Endothelial cell of umbilical vein (primary cell): ENCODE results near the gene CDK4. TPM values are rescaled to one million over a fixed set of nuclear protein-coding genes. Genes with fewer than 3 reads are reported as not detected.

Experiments
- BruUV-seq: library from RNA; stranded (reverse); fragments of 400-500 nt; replicated peaks from 2 replicates; lab custom pipeline; 2021; lab: Mats Ljungman, UMichigan
- CTCF ChIA-PET: fragments of 300-600, 350-600 bp; sonication (Branson Sonifier 250); formaldehyde crosslinking; loops from one replicate; lab custom pipeline; 2021; ENCODE audit warnings: antibody characterized with exemption, inconsistent platforms; lab: Charles Lee
- POLR2A ChIA-PET: fragments of 300-600, 350-600 bp; sonication (Branson Sonifier 250); formaldehyde crosslinking; loops from one replicate; lab custom pipeline; 2021; ENCODE audit warnings: antibody characterized with exemption, inconsistent platforms; lab: Charles Lee
- DNase-seq: peaks from one replicate; pipeline ENCODE4 v3.0.0-alpha.2; 2011; ENCODE audit warnings: low read depth, low spot score
- FAIRE-seq: peaks from 2 replicates; lab custom pipeline; 2011; peaks lifted over from hg19 to GRCh38; lab: Jason Lieb, UNC
- H2AFZ ChIP-seq: 2 replicates; pipeline ENCODE4 v1.6.0; 2012; ENCODE audit warnings: low read depth, low read length, control low read depth, inconsistent platforms
- H3K27ac ChIP-seq: 2 replicates; pipeline ENCODE4 v1.5.1; 2011; ENCODE audit warnings: low read depth, mild to moderate bottlenecking, control low read depth, low read length, moderate library complexity; ENCODE audit not compliant: insufficient read depth
- H3K27me3 ChIP-seq, 2 experiments: 2 replicates each; pipeline versions ENCODE4 v1.6.0 to v1.6.1; 2011; ENCODE audit warnings: low read length in 2 of 2, mixed read lengths in 1 of 2; ENCODE audit not compliant: control insufficient read depth in 2 of 2, insufficient read depth in 2 of 2
- H3K36me3 ChIP-seq, 2 experiments: 2 replicates in 1 of 2; 3 replicates in 1 of 2; pipeline ENCODE4 v1.5.1; 2011; ENCODE audit warnings: low read length in 2 of 2, mild to moderate bottlenecking in 1 of 2, moderate library complexity in 1 of 2; ENCODE audit not compliant: control insufficient read depth in 2 of 2, insufficient read depth in 2 of 2; ENCODE audit errors: extremely low read depth in 1 of 2
- H3K4me1 ChIP-seq: 3 replicates; pipeline ENCODE4 v1.5.1; 2011; ENCODE audit warnings: mild to moderate bottlenecking, low read length; ENCODE audit not compliant: control insufficient read depth, insufficient read depth; ENCODE audit errors: extremely low read depth
- H3K4me2 ChIP-seq: 2 replicates; pipeline ENCODE4 v1.6.1; 2011; ENCODE audit warnings: low read length, control low read depth, mixed read lengths; ENCODE audit not compliant: insufficient read depth
- H3K4me3 ChIP-seq, 3 experiments: fragments of 200-600 bp in 1 of 3; sonication (generic), shearing (Covaris generic) in 1 of 3; replicated peaks in 1 of 3; 2 replicates each; pipeline ENCODE4 v1.5.1; 2011 to 2016; ENCODE audit warnings: control low read depth in 3 of 3, low read length in 3 of 3, mild to moderate bottlenecking in 2 of 3, inconsistent platforms in 1 of 3, low read depth in 1 of 3, moderate library complexity in 1 of 3; ENCODE audit not compliant: insufficient read depth in 1 of 3
- H3K79me2 ChIP-seq: 2 replicates; pipeline ENCODE4 v1.6.0; 2012; ENCODE audit warnings: low read length, inconsistent platforms; ENCODE audit not compliant: control insufficient read depth, insufficient read depth
- H3K9ac ChIP-seq: replicated peaks from 2 replicates; pipeline ENCODE3; 2011; ENCODE audit warnings: low read length, control low read depth; ENCODE audit not compliant: insufficient read depth; ENCODE audit errors: extremely low read depth
- H3K9me1 ChIP-seq: replicated peaks from 3 replicates; pipeline ENCODE4 v1.6.0; 2011; ENCODE audit warnings: mild to moderate bottlenecking, low read length; ENCODE audit not compliant: control insufficient read depth, insufficient read depth; ENCODE audit errors: extremely low read depth
- H3K9me3 ChIP-seq: replicated peaks from 2 replicates; pipeline ENCODE4 v1.5.1; 2012; ENCODE audit warnings: low read length, inconsistent platforms; ENCODE audit not compliant: control insufficient read depth, insufficient read depth
- H4K20me1 ChIP-seq: replicated peaks from 2 replicates; pipeline ENCODE3; 2011; ENCODE audit warnings: mild to moderate bottlenecking, low read length; ENCODE audit not compliant: control insufficient read depth, insufficient read depth; ENCODE audit errors: extremely low read depth
- CTCF ChIP-seq, 2 donors: IDR thresholded peaks; 1 replicate in 1 of 2; 2 replicates in 1 of 2; pipeline ENCODE4 v1.5.1; 2011; ENCODE audit warnings: low read length in 2 of 2, mild to moderate bottlenecking in 2 of 2, moderate library complexity in 2 of 2, control low read depth in 1 of 2, inconsistent platforms in 1 of 2, low read depth in 1 of 2; ENCODE audit not compliant: insufficient read depth in 1 of 2; ENCODE audit errors: extremely low read depth in 1 of 2
- EZH2 ChIP-seq: IDR thresholded peaks from 2 replicates; pipeline ENCODE4 v1.6.1; 2012; ENCODE audit warnings: borderline replicate concordance, low read depth, mild to moderate bottlenecking, moderate library complexity, low read length, inconsistent platforms; ENCODE audit not compliant: severe bottlenecking
- FOS ChIP-seq: IDR thresholded peaks from 2 replicates; pipeline ENCODE4 v1.6.1; 2011; ENCODE audit warnings: mild to moderate bottlenecking, low read length, moderate library complexity, borderline replicate concordance; ENCODE audit not compliant: insufficient read depth
- GATA2 ChIP-seq: IDR thresholded peaks from 2 replicates; pipeline ENCODE4 v1.7.0; 2011; ENCODE audit warnings: low read depth, mild to moderate bottlenecking, moderate library complexity, mixed read lengths, low read length; ENCODE audit not compliant: insufficient read length, insufficient read depth
- JUN ChIP-seq: IDR thresholded peaks from 2 replicates; pipeline ENCODE4 v1.6.1; 2011; ENCODE audit warnings: borderline replicate concordance, low read depth; ENCODE audit not compliant: insufficient read length, insufficient read depth
- MAX ChIP-seq: IDR thresholded peaks from 2 replicates; pipeline ENCODE4 v1.6.1; 2011; ENCODE audit not compliant: insufficient read depth, insufficient read length
- MYC ChIP-seq: IDR thresholded peaks from one replicate; pipeline ENCODE4 v1.6.1; 2011; ENCODE audit warnings: mild to moderate bottlenecking, low read depth, low read length
- POLR2A ChIP-seq: IDR thresholded peaks from 2 replicates; pipeline ENCODE4 v1.6.1; 2012; ENCODE audit warnings: low read depth, mild to moderate bottlenecking, control low read depth, low read length
- POLR2AphosphoS5 ChIP-seq: IDR thresholded peaks from 2 replicates; pipeline ENCODE4 v1.6.1; 2012; ENCODE audit warnings: low read depth, mild to moderate bottlenecking, control low read depth, low read length, moderate library complexity; ENCODE audit not compliant: insufficient read depth
- dilution Hi-C: fragments of 300-500 bp; cut with MboI; formaldehyde crosslinking; loops from one replicate; pipeline ENCODE4 v1.15.0; 2019; ENCODE audit warnings: low sequenced_read_pairs; ENCODE audit not compliant: extremely low pct_ligation_motif_present
- intact Hi-C: fragments of 100-400 bp; cut with micrococcal nuclease; formaldehyde crosslinking; loops from one replicate; pipeline ENCODE4 v1.10.0; 2022
- polyA plus RNA-seq, 4 experiments: library from polyadenylated mRNA; depleted of rRNA in 3 of 4; stranded (reverse) in 3 of 4; unstranded in 1 of 4; fragments of >200 nt; gene quantifications; 2 replicates each; pipeline versions ENCODE4 v1.2.1 to v1.2.3, GENCODE V29; 2011 to 2012; ENCODE audit warnings: missing spikeins in 1 of 4
- total RNA-seq: library from RNA; stranded (reverse); gene quantifications from 2 replicates; pipeline ENCODE4 v1.2.3, GENCODE V29; 2021

The CDK4 gene
- total and polyA plus RNA-seq, 2 donors (not counting 3 experiments of a cell fraction or from before 2014, with no cell fraction given) = 171 to 332 TPM

GRCh38 chr12:57743769-57744168 lies 8.3 kb downstream of the CDK4 start:
- no peak overlapping the region for H2AFZ ChIP-seq
- H3K27me3 ChIP-seq = peaks cover 25 to 27% of the 10 kb centered on the region in 2 experiments
- no peaks in the 10 kb centered on the region for H3K9me3 ChIP-seq
- DNase-seq (no peak), FAIRE-seq (no peak)
- TF ChIP-seq CTCF (IDR thresholded peaks at IDR 0.05; ENCODE audit: extremely low read depth in 1 of 2, insufficient read depth in 1 of 2, low read depth in 1 of 2, low read length in 2 of 2) (no peak), GATA2 (no peak), EZH2 (no peak), MYC (no peak), POLR2AphosphoS5 (no peak), JUN (no peak), FOS (no peak), MAX (no peak), POLR2A (no peak)
- intact Hi-C loops = no loop called here
- no TSS peak for BruUV-seq
- no peaks in the 10 kb centered on the region for H3K9me1 ChIP-seq
- peaks cover 4 to 7% of the 10 kb centered on the region in 2 experiments for H3K36me3 ChIP-seq
- no peaks in the 10 kb centered on the region for H4K20me1 ChIP-seq
- H3K27ac ChIP-seq = no peak overlapping the region
- H3K4me1 ChIP-seq = peaks cover 10% of the 10 kb centered on the region
- ChIA-PET CTCF (interaction anchor here (1.5 to 2.6 kb wide), 4 partner anchors 8 to 17 kb away, joined by 5 to 20 read pairs (median 8); no protein-coding TSS in a partner anchor), POLR2A (no interaction called here)
- no peak overlapping the region for H3K4me2 ChIP-seq
- H3K79me2 ChIP-seq = no peaks in the 10 kb centered on the region
- no peak overlapping the region for H3K4me3 ChIP-seq
- H3K9ac ChIP-seq = no peak overlapping the region
- dilution Hi-C loops = no loop called here
